HG03457 (cell line): ENCODE data around the gene NRSN2.
"Not testable (repeated sequence)": the region's sequence is repeated elsewhere in the genome, so short reads cannot be mapped to it uniquely, and the experiment has no call there.

Experiments
- ATAC-seq: cut with Tn5 transposase; IDR thresholded peaks from one replicate; pipeline ENCODE4 v1.9.1; 2021; ENCODE audit warnings: moderate number of reproducible peaks; ENCODE audit not compliant: unreplicated experiment

NRSN2 gene

GRCh38 chr20:325045-325888, 21.6 kb upstream of the NRSN2 start, which contains the start of gene SOX12:
TSS of gene SOX12 (plus strand) at chr20:325552. CDS start at chr20:325925, 373 bp downstream.
- ATAC-seq, result peak; percentile 59

- no peak for ATAC-seq
Observed at GRCh38 chr20:325889-326644, 20.8 kb upstream of the NRSN2 start.

GRCh38 chr20:326645-327185, 20.2 kb upstream of the NRSN2 start:
- no peak for ATAC-seq

- no peak for ATAC-seq
Observed at GRCh38 chr20:327186-328026, 19.5 kb upstream of the NRSN2 start.

- ATAC-seq, result no peak
Observed at GRCh38 chr20:328027-328974, 18.6 kb upstream of the NRSN2 start.

DNA sequence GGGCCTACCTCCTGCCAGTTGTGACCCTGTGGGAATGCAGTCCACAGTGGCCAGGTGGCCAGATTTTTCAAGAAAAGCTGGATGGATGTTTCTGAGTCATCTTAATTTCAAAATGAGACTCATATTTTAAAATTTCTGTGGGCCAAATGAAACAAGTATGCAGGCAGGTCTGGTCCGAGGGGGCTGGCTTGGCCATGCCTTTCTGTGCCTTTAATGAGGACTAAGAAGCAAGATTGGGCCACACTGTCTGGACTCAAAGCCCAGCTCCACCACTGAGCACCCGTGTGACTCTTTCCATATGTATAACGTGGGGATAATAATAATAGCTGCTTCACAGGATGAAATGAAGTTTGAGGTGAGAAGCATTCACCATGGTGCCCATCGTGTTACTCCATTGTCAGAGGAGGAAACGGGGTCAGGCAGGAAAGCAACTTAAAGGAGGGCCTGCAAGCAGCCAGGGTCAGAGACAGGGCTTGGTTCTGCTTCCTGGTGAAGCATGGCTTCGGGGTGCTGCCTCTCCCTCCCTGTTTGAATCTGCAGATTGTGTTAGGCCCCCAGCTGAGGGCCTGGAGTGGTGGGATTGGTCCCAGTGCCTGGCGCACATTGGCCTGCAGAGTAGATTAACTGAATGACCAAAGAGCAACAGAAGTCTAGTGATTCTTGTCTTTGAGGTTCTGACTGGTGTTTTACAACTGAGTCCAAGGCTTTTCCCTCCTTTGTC, 17.8 kb upstream of the NRSN2 start:
- no peak for ATAC-seq

DNA sequence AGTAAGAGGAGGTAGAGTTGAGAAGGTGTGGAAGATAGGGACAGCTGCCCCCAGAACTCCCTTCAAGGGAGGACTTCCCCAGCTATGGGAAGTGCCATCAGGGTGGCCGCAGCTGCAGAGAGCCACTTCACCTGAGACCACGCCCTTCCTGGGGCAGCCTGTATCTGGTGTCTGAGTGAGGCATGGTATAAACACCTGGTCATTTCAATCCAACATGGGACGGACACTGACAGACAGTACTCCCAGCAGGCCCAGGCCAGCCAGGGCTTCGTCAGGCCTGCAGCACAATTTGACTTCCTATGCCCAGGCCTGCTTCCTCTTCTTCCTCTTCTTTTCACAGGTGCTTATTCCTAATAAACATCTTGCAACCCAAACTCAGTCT, 17.1 kb upstream of the NRSN2 start:
- ATAC-seq, result no peak

- no peak for ATAC-seq
Observed at GRCh38 chr20:330233-331149, 16.4 kb upstream of the NRSN2 start.

DNA sequence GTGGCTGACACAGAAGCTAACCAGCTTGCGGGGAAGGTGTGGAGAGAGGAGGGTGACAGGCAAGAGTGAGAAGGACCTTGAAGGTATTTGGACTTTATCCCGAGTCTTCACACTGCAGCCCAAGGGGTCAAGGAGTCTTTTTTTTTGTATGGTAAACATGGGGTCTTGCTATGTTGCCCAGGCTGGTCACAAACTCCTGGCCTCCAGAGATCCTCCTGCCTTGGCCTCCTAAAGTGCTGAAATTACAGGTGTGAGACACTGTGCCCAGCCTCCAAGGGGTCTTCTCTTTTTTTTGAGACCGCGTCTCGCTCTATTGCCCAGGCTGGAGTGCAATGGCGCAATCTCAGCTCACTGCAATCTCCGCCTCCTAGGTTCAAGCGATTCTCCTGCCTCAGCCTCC, 12.3 kb upstream of the NRSN2 start:
- ATAC-seq, result no peak

DNA sequence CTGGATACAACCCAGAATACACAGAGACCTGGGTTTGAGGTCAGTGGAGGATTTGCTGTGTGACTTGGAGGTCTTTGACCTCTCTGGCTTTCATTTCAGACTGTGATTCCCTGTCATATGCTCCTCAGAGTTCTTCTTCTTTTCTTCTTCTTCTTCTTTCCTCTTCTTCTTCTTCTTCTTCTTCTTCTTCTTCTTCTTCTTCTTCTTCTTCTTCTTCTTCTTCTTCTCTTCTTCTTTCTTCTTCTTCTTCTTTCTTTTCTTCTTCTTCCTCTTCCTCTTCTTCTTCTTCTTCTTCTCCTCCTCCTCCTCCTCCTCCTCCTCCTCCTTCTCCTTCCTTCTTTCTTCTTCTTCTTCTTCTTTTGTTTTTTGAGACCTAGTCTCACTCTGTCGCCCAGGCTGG, 10.9 kb upstream of the NRSN2 start:
- not testable (repeated sequence) for ATAC-seq

GRCh38 chr20:341682-342081, 5.2 kb upstream of the NRSN2 start:
- no peak for ATAC-seq

- ATAC-seq, result no peak
Observed at GRCh38 chr20:343107-343506, 3.8 kb upstream of the NRSN2 start.

GRCh38 chr20:346033-346639, 775 bp upstream of the NRSN2 start:
- no peak for ATAC-seq

DNA sequence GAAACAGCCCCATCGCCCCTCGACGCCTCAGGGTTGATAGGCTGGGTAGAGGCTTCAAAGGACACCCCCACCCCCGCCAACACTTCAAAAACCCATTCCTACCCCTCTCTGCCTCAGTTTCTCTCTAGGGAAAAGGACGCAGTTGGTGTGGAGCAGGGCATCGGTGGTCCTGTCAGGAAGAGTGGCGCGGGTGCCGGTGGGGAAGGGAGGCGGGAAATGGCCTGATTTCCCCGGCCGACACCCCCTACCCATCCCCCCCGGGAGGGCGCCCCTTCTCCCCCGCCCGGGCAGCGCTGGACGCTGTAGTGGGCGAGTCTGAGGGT, 367 bp downstream of the NRSN2 start:
- ATAC-seq, result no peak

DNA sequence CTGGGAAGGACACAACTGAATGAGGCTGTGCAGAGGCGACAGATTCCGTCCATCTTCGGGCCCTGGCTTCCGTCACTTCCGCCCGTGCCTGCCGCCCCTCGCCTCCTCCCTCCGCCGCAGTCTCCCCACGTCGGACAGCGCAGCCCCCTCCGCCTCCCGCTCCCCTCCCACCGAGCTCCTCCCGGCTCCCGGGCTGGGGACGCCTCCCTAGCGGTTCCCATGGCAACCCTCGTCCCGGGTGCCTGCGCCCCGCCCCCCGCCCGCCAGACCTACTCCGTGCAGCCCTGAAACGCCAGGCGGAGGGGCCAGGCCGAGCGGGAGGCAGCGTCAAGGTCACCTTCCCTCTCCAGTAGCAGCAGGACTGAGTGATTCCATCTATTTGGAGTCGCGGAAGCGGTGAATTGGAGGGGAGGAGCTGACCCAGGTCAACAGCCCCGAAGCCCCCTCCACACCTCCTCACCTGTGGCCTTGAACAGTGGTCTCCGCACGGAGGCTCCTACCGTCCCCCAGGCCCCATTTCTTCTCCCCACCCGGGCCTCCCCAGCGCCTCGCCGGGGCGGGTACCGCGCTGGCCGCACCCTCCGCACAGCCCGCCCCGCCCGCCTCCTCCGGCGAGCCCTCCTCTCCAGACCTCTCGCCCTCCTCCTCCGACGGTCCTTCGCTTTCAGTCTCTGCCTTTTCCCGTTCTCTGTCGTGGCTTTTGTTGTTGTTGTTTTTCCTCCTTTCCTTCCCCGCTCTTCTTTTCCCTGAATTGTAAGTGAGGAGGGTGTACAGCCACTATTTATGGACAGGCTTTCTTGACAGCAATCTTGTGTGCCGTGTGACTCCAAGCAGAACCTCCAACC, 951 bp downstream of the NRSN2 start:
- peak; percentile 84 for ATAC-seq

- no peak for ATAC-seq
Observed at GRCh38 chr20:348972-349841, 2.3 kb downstream of the NRSN2 start.
